K562 treated with DMSO at 1 percent for 12 hours (cell line): ENCODE results near the gene GAGE2A. TPM values are rescaled to one million over a fixed set of nuclear protein-coding genes. Genes with fewer than 3 reads are reported as not detected.

Source experiments
- total RNA-seq: library from RNA; unstranded; fragments of 300-600 nt; gene quantifications from 2 replicates; pipeline ENCODE4 v1.2.3, GENCODE V29; 2022; ENCODE audit not compliant: insufficient read depth

Gene GAGE2A, protein sequence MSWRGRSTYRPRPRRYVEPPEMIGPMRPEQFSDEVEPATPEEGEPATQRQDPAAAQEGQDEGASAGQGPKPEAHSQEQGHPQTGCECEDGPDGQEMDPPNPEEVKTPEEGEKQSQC
- total RNA-seq = 16.8 and 16.9 TPM in 2 replicates

DNA sequence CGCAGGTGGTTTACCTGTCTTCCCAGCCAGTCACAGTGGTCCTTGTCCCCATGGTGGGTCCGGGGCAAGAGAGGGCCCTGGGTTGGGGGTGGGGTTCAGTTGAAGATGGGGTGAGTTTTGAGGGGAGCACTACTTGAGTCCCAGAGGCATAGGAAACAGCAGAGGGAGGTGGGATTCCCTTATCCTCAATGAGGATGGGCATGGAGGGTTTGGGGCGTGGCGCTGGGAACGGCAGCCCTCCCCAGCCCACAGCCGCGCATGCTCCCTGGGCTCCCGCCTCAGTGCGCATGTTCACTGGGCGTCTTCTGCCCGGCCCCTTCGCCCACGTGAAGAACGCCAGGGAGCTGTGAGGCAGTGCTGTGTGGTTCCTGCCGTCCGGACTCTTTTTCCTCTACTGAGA lies at the start of gene GAGE2A:
TSS of gene GAGE2A (plus strand) at position 301 of the 400 bp plus-strand sequence. CDS start 1,155 bp downstream, outside the sequence.

DNA sequence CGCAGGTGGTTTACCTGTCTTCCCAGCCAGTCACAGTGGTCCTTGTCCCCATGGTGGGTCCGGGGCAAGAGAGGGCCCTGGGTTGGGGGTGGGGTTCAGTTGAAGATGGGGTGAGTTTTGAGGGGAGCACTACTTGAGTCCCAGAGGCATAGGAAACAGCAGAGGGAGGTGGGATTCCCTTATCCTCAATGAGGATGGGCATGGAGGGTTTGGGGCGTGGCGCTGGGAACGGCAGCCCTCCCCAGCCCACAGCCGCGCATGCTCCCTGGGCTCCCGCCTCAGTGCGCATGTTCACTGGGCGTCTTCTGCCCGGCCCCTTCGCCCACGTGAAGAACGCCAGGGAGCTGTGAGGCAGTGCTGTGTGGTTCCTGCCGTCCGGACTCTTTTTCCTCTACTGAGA lies 47.9 kb upstream of the GAGE2A start, which contains the start of gene GAGE12D:
TSS of gene GAGE12D (plus strand) at position 301 of the 400 bp plus-strand sequence. CDS start 1,155 bp downstream, outside the sequence.

DNA sequence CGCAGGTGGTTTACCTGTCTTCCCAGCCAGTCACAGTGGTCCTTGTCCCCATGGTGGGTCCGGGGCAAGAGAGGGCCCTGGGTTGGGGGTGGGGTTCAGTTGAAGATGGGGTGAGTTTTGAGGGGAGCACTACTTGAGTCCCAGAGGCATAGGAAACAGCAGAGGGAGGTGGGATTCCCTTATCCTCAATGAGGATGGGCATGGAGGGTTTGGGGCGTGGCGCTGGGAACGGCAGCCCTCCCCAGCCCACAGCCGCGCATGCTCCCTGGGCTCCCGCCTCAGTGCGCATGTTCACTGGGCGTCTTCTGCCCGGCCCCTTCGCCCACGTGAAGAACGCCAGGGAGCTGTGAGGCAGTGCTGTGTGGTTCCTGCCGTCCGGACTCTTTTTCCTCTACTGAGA lies 38.3 kb upstream of the GAGE2A start, which contains the start of gene GAGE12E:
TSS of gene GAGE12E (plus strand) at position 301 of the 400 bp plus-strand sequence. CDS start 1,155 bp downstream, outside the sequence.

DNA sequence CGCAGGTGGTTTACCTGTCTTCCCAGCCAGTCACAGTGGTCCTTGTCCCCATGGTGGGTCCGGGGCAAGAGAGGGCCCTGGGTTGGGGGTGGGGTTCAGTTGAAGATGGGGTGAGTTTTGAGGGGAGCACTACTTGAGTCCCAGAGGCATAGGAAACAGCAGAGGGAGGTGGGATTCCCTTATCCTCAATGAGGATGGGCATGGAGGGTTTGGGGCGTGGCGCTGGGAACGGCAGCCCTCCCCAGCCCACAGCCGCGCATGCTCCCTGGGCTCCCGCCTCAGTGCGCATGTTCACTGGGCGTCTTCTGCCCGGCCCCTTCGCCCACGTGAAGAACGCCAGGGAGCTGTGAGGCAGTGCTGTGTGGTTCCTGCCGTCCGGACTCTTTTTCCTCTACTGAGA lies 28.8 kb upstream of the GAGE2A start, which contains the start of gene GAGE12F:
TSS of gene GAGE12F (plus strand) at position 301 of the 400 bp plus-strand sequence. CDS start 1,155 bp downstream, outside the sequence.

DNA sequence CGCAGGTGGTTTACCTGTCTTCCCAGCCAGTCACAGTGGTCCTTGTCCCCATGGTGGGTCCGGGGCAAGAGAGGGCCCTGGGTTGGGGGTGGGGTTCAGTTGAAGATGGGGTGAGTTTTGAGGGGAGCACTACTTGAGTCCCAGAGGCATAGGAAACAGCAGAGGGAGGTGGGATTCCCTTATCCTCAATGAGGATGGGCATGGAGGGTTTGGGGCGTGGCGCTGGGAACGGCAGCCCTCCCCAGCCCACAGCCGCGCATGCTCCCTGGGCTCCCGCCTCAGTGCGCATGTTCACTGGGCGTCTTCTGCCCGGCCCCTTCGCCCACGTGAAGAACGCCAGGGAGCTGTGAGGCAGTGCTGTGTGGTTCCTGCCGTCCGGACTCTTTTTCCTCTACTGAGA lies 19.2 kb upstream of the GAGE2A start, which contains the start of gene GAGE12G:
TSS of gene GAGE12G (plus strand) at position 301 of the 400 bp plus-strand sequence. CDS start 1,155 bp downstream, outside the sequence.

DNA sequence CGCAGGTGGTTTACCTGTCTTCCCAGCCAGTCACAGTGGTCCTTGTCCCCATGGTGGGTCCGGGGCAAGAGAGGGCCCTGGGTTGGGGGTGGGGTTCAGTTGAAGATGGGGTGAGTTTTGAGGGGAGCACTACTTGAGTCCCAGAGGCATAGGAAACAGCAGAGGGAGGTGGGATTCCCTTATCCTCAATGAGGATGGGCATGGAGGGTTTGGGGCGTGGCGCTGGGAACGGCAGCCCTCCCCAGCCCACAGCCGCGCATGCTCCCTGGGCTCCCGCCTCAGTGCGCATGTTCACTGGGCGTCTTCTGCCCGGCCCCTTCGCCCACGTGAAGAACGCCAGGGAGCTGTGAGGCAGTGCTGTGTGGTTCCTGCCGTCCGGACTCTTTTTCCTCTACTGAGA lies 9.6 kb upstream of the GAGE2A start, which contains the start of gene GAGE12H:
TSS of gene GAGE12H (plus strand) at position 301 of the 400 bp plus-strand sequence. CDS start 1,155 bp downstream, outside the sequence.

DNA sequence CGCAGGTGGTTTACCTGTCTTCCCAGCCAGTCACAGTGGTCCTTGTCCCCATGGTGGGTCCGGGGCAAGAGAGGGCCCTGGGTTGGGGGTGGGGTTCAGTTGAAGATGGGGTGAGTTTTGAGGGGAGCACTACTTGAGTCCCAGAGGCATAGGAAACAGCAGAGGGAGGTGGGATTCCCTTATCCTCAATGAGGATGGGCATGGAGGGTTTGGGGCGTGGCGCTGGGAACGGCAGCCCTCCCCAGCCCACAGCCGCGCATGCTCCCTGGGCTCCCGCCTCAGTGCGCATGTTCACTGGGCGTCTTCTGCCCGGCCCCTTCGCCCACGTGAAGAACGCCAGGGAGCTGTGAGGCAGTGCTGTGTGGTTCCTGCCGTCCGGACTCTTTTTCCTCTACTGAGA lies 9.4 kb downstream of the GAGE2A start, which contains the start of gene GAGE1:
TSS of gene GAGE1 (plus strand) at position 301 of the 400 bp plus-strand sequence. CDS start 1,155 bp downstream, outside the sequence.

Other genes starting within 250 kb of the GAGE2A start
- gene GAGE12C, start 57.3 kb upstream of the GAGE2A start, total RNA-seq = not detected in 2 replicates
- gene GAGE12D, start 47.8 kb upstream of the GAGE2A start, total RNA-seq = not detected in 2 replicates
- gene GAGE12E, start 38.2 kb upstream of the GAGE2A start, total RNA-seq = not detected in 2 replicates
- not detected in 2 replicates for gene GAGE12F, start 28.7 kb upstream of the GAGE2A start, total RNA-seq
- not detected in 2 replicates for gene GAGE12G, start 19.1 kb upstream of the GAGE2A start, total RNA-seq
- not detected in 2 replicates for gene GAGE12H, start 9.5 kb upstream of the GAGE2A start, total RNA-seq
- gene GAGE1, start 9.5 kb downstream of the GAGE2A start, total RNA-seq = 15.9 and 35.7 TPM in 2 replicates
- 61.2 and 93.3 TPM in 2 replicates for gene PAGE1, start 106.5 kb downstream of the GAGE2A start, total RNA-seq
- 9.2 and 24.4 TPM in 2 replicates for gene PAGE4, start 239.8 kb downstream of the GAGE2A start, total RNA-seq